Mesothelial cell of epicardium (in vitro differentiated cells): ENCODE measurements around the gene SLC38A9. TPM values are rescaled to one million over a fixed set of nuclear protein-coding genes. Genes with fewer than 3 reads are reported as not detected.

Experiments
- DNase-seq, 2 experiments: peaks; one replicate each; pipeline ENCODE4 v3.0.0; 2021; ENCODE audit warnings: low spot score in 2 of 2; ENCODE audit not compliant: unreplicated experiment in 2 of 2
- H3K27ac Mint-ChIP-seq: 2 replicates; pipeline ENCODE4 v1.8.0; 2021; ENCODE audit warnings: mixed read lengths
- H3K27me3 Mint-ChIP-seq: 2 replicates; pipeline ENCODE4 v1.8.0; 2021; ENCODE audit warnings: low read depth, mixed read lengths
- H3K36me3 Mint-ChIP-seq: 2 replicates; pipeline ENCODE4 v1.8.0; 2021; ENCODE audit warnings: mixed read lengths
- H3K4me1 Mint-ChIP-seq: 2 replicates; pipeline ENCODE4 v1.8.0; 2021; ENCODE audit warnings: mixed read lengths
- H3K4me3 Mint-ChIP-seq: 2 replicates; pipeline ENCODE4 v1.8.0; 2021; ENCODE audit warnings: mild to moderate bottlenecking, moderate library complexity, mixed read lengths
- H3K9me3 Mint-ChIP-seq: 2 replicates; pipeline ENCODE4 v1.8.0; 2021; ENCODE audit warnings: mixed read lengths
- total RNA-seq: library from RNA; stranded (reverse); gene quantifications from 3 replicates; pipeline ENCODE4 v1.2.1, GENCODE V29; 2021
- TF ChIP-seq, protein P1 (sequence below): fragments of 200-600 bp; sonication (generic); IDR thresholded peaks from one replicate; pipeline ENCODE4 v1.5.0; 2021; ENCODE audit warnings: antibody characterized with exemption; ENCODE audit not compliant: unreplicated experiment

SLC38A9 gene
- total RNA-seq, 1 donor from 2014 or later = 39.9 TPM

DNA sequence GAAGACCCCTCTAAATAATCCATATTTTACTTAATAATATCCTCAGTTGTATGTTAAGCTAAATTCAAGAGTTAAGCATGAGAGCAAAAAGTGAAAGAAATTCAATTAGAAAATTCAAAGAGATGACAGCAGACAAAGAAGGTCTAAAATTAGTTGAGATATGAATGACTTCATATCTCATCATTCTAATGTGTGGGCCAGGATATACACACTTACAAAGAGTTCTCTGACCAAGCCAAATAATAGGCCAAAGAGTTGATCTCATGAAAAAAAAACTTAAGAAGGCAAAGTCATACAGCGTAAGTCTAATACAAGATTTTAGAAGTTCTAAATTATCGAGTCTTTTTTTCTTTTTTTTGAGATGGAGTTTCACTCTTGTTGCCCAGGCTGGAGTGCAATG is 89.7 kb downstream of the SLC38A9 start:
- no peak overlapping the region for H3K27ac Mint-ChIP-seq
- TF ChIP-seq, protein P1, sequence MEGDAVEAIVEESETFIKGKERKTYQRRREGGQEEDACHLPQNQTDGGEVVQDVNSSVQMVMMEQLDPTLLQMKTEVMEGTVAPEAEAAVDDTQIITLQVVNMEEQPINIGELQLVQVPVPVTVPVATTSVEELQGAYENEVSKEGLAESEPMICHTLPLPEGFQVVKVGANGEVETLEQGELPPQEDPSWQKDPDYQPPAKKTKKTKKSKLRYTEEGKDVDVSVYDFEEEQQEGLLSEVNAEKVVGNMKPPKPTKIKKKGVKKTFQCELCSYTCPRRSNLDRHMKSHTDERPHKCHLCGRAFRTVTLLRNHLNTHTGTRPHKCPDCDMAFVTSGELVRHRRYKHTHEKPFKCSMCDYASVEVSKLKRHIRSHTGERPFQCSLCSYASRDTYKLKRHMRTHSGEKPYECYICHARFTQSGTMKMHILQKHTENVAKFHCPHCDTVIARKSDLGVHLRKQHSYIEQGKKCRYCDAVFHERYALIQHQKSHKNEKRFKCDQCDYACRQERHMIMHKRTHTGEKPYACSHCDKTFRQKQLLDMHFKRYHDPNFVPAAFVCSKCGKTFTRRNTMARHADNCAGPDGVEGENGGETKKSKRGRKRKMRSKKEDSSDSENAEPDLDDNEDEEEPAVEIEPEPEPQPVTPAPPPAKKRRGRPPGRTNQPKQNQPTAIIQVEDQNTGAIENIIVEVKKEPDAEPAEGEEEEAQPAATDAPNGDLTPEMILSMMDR = no peak
- H3K9me3 Mint-ChIP-seq = no peaks in the 10 kb centered on the region
- H3K36me3 Mint-ChIP-seq = no peaks in the 10 kb centered on the region
- no peak for DNase-seq
- no peaks in the 10 kb centered on the region for H3K27me3 Mint-ChIP-seq
- no peak overlapping the region for H3K4me3 Mint-ChIP-seq
- peaks cover 34% of the 10 kb centered on the region for H3K4me1 Mint-ChIP-seq

GRCh38 chr5:55621229-55621628 is 90.9 kb downstream of the SLC38A9 start:
- H3K36me3 Mint-ChIP-seq = no peaks in the 10 kb centered on the region
- H3K4me3 Mint-ChIP-seq = no peak overlapping the region
- H3K9me3 Mint-ChIP-seq = no peaks in the 10 kb centered on the region
- TF ChIP-seq, protein P1 = no peak
- H3K4me1 Mint-ChIP-seq = peaks cover 35% of the 10 kb centered on the region
- DNase-seq = no peak
- no peak overlapping the region for H3K27ac Mint-ChIP-seq
- no peaks in the 10 kb centered on the region for H3K27me3 Mint-ChIP-seq

- H3K27me3 Mint-ChIP-seq = no peaks in the 10 kb centered on the region
- H3K4me1 Mint-ChIP-seq = peaks cover 35% of the 10 kb centered on the region
- no peak overlapping the region for H3K4me3 Mint-ChIP-seq
- no peaks in the 10 kb centered on the region for H3K9me3 Mint-ChIP-seq
- H3K36me3 Mint-ChIP-seq = no peaks in the 10 kb centered on the region
- TF ChIP-seq, protein P1 = no peak
- H3K27ac Mint-ChIP-seq = no peak overlapping the region
- DNase-seq = no peak
Observed at GRCh38 chr5:55620766-55621160, 91.4 kb downstream of the SLC38A9 start.

- Mint-ChIP-seq H3K27ac (no peak overlapping the region), H3K9me3 (no peaks in the 10 kb centered on the region), H3K27me3 (no peaks in the 10 kb centered on the region), H3K4me3 (no peak overlapping the region), H3K36me3 (no peaks in the 10 kb centered on the region), H3K4me1 (peaks cover 34% of the 10 kb centered on the region)
- TF ChIP-seq, protein P1 = no peak
- DNase-seq = no peak
Observed at GRCh38 chr5:55620009-55620765, 91.9 kb downstream of the SLC38A9 start.

- no peaks in the 10 kb centered on the region for H3K36me3 Mint-ChIP-seq
- TF ChIP-seq, protein P1 = no peak
- no peak overlapping the region for H3K27ac Mint-ChIP-seq
- peaks cover 1% of the 10 kb centered on the region for H3K27me3 Mint-ChIP-seq
- no peaks in the 10 kb centered on the region for H3K9me3 Mint-ChIP-seq
- DNase-seq = no peak
- H3K4me1 Mint-ChIP-seq = peaks cover 20% of the 10 kb centered on the region
- no peak overlapping the region for H3K4me3 Mint-ChIP-seq
Observed at GRCh38 chr5:55618318-55618717, 93.8 kb downstream of the SLC38A9 start.
